Upper lobe of right lung (tissue), 1 donor: ENCODE results near the gene ZCCHC14. TPM values are rescaled to one million over a fixed set of nuclear protein-coding genes. Genes with fewer than 3 reads are reported as not detected.

Experiments
- ATAC-seq: fragments of 200-7000 bp; cut with Tn5 transposase; one replicate; pipeline ENCODE4 v1.9.1; 2020; ENCODE audit warnings: mild to moderate bottlenecking, moderate library complexity
- DNase-seq: peaks from one replicate; pipeline ENCODE4 v3.0.0-alpha.2; 2020
- H3K27ac ChIP-seq: fragments of 200-600 bp; one replicate; pipeline ENCODE4 v1.8.0; 2022
- H3K27me3 ChIP-seq: fragments of 200-600 bp; one replicate; pipeline ENCODE4 v1.8.0; 2022; ENCODE audit warnings: mild to moderate bottlenecking
- H3K36me3 ChIP-seq: fragments of 200-600 bp; one replicate; pipeline ENCODE4 v1.8.0; 2022
- H3K4me1 ChIP-seq: fragments of 200-600 bp; one replicate; pipeline ENCODE4 v1.8.0; 2022
- H3K4me3 ChIP-seq: fragments of 200-600 bp; one replicate; pipeline ENCODE4 v1.8.0; 2022; ENCODE audit warnings: mild to moderate bottlenecking
- H3K9me3 ChIP-seq: fragments of 200-600 bp; one replicate; pipeline ENCODE4 v1.8.0; 2022
- CTCF ChIP-seq: fragments of 200-600 bp; IDR thresholded peaks from one replicate; pipeline ENCODE4 v1.8.0; 2022; ENCODE audit warnings: antibody characterized with exemption
- intact Hi-C: fragments of 100-400 bp; cut with DNase I; formaldehyde crosslinking; loops from one replicate; pipeline ENCODE4 v1.11.0; 2022
- total RNA-seq: library from RNA; stranded (reverse); fragmentation: NEBNext Ultra II Directional; extraction: Animal tissue kit (Norgen Biotek cat#: 25700); gene quantifications from one replicate; pipeline ENCODE4 v1.2.1, GENCODE V29; 2021
- donor health status: DM: no; HTN: yes; CAD: no; lungs with severe emphysema.

ZCCHC14 gene
- total RNA-seq, 1 donor from 2014 or later = 27.2 TPM

DNA sequence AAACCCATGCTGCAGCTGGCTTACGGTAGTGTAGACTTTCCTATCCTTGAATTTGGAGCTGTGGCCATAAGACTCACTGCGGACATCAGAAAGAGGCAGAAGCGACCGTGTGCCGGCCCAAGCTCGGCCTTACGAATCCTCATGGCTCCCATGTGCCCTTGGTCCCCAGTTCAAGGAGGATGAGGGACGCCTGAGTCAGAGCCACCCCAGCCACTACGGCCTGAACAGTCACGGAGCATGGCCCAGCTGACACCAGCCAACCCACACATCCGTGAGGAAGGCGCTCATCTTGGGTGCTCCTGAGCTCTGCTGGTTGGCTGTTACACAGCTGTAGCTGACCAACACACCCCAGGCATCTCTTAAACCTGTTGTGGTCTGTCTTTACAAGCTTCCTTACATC is 44.0 kb downstream of the ZCCHC14 start:
- Histone ChIP-seq H3K36me3 (peaks cover 66% of the 10 kb centered on the region), H3K4me3 (no peak overlapping the region), H3K27ac (no peak overlapping the region), H3K27me3 (no peaks in the 10 kb centered on the region), H3K9me3 (no peaks in the 10 kb centered on the region), H3K4me1 (no peaks in the 10 kb centered on the region)
- DNase-seq (no peak), ATAC-seq (peak; percentile 10)
- TF ChIP-seq CTCF = no peak
- intact Hi-C loops = no loop called here

DNA sequence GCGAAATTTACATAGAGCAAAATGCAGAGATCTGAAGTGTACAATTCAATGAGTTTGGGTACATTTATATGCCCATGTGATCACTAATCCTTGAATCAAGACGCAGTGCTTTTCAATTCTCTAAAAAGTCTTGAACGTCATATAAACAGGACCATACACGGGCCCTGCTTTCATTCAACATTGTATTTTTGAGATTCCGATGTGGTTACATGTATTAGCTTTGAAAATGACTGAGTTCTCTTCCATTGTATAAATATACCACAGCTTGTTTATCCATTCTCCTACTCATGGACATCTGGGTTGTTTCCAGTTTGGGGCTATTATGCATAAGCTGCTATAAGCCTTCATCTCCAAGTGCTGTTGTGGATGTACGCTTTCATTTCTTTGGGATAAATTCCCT is 45.5 kb downstream of the ZCCHC14 start:
- TF ChIP-seq CTCF = no peak
- no peaks in the 10 kb centered on the region for H3K9me3 ChIP-seq
- no peak for ATAC-seq
- no peak overlapping the region for H3K27ac ChIP-seq
- no peak for DNase-seq
- no peaks in the 10 kb centered on the region for H3K4me1 ChIP-seq
- H3K27me3 ChIP-seq = no peaks in the 10 kb centered on the region
- intact Hi-C loops = no loop called here
- no peak overlapping the region for H3K4me3 ChIP-seq
- H3K36me3 ChIP-seq = peaks cover 52% of the 10 kb centered on the region

DNA sequence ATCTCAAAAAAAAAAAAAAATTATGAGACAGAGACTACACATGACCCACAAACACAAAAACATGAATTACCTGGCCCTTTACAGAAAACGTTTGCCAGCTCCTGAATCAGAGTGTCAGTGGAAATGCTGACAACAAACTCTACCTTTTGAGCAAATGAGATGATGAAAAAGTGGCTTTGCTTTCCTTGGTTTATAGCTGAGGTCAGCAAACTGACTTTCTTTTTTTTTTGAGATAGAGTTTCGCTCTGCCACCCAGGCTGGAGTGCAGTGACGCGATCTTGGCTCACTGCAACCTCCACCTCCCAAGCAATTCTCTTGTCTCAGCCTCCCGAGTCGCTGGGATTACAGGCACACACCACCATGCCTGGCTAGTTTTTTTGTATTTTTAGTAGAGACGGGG is 46.3 kb downstream of the ZCCHC14 start:
- intact Hi-C loops = no loop called here
- no peak for TF ChIP-seq CTCF
- H3K4me3 ChIP-seq = no peak overlapping the region
- no peaks in the 10 kb centered on the region for H3K4me1 ChIP-seq
- ATAC-seq = no peak
- peaks cover 44% of the 10 kb centered on the region for H3K36me3 ChIP-seq
- no peaks in the 10 kb centered on the region for H3K27me3 ChIP-seq
- DNase-seq = no peak
- H3K9me3 ChIP-seq = no peaks in the 10 kb centered on the region
- H3K27ac ChIP-seq = no peak overlapping the region

DNA sequence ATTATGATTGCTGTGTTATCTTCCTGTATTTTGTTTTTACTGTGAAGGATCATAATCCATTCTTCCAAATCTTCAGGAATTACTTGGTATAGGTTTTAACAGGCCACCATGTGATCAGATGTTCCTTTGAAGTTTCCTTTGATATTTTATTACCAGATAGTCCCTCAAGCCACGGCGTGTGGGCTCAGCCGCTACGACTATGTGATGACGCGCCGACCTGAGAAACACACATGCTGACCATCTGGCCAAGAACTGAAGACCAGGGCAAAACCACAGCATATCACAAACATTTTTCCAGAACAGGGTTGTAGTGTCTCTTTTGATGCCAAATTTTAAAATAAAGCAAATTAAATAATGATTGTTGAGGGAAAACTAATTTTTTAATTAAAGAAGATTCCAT is 47.3 kb downstream of the ZCCHC14 start:
- intact Hi-C loops = no loop called here
- Histone ChIP-seq H3K4me3 (no peak overlapping the region), H3K36me3 (peaks cover 41% of the 10 kb centered on the region), H3K27me3 (no peaks in the 10 kb centered on the region), H3K27ac (no peak overlapping the region), H3K4me1 (no peaks in the 10 kb centered on the region), H3K9me3 (no peaks in the 10 kb centered on the region)
- DNase-seq = no peak
- no peak for TF ChIP-seq CTCF
- no peak for ATAC-seq

GRCh38 chr16:87443964-87444363 is 48.9 kb downstream of the ZCCHC14 start:
- Histone ChIP-seq H3K27ac (no peak overlapping the region), H3K4me3 (no peak overlapping the region), H3K9me3 (no peaks in the 10 kb centered on the region), H3K4me1 (no peaks in the 10 kb centered on the region), H3K27me3 (no peaks in the 10 kb centered on the region), H3K36me3 (peaks cover 41% of the 10 kb centered on the region)
- ATAC-seq (no peak), DNase-seq (no peak)
- intact Hi-C loops = no loop called here
- no peak for TF ChIP-seq CTCF

- H3K27ac ChIP-seq = no peak overlapping the region
- DNase-seq (no peak), ATAC-seq (no peak)
- no peak for TF ChIP-seq CTCF
- no peak overlapping the region for H3K4me3 ChIP-seq
- H3K9me3 ChIP-seq = no peaks in the 10 kb centered on the region
- peaks cover 32% of the 10 kb centered on the region for H3K36me3 ChIP-seq
- no peaks in the 10 kb centered on the region for H3K4me1 ChIP-seq
- intact Hi-C loops = no loop called here
- H3K27me3 ChIP-seq = no peaks in the 10 kb centered on the region
Observed at GRCh38 chr16:87443016-87443415, 49.8 kb downstream of the ZCCHC14 start.
